Measurements from ENCODE around the gene AACS. TPM values are rescaled to one million over a fixed set of nuclear protein-coding genes. Genes with fewer than 3 reads are reported as not detected.

The AACS gene
- total RNA-seq, 3 donors from 2014 or later (not counting 1 experiment from before 2014, with no cell fraction given): 14.6 to 20.4 (median 18.1) TPM

DNA sequence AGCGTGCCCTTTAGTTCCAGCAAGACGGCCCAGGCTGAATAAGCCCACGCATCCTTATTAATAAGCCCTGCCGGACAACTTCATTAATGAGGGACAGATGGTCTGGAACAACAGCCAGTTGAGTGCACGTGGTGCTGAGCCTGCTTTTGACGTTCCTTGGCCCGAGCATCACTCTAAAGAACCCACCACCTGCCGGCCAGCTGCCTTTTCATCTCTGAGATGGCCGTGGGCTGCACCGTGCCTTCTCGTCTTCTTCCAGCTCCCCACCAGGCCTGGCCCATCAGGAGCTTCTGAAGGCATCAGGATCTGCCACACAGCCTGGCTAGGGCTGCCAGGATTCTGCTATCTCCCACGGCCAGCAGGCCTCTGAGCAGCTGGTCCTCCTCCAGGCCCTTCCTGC is 80.0 kb downstream of the AACS start:
- Histone ChIP-seq H3K9me3 (ENCODE audit: control insufficient read depth, insufficient read depth, low read length) (no peaks in the 10 kb centered on the region), H3K4me3 (ENCODE audit: low read length) (no peak overlapping the region), H3K36me3 (ENCODE audit: control insufficient read depth, insufficient read depth, low read length) (no peaks in the 10 kb centered on the region), H3K27me3 (ENCODE audit: control insufficient read depth, insufficient read depth, low read length) (no peaks in the 10 kb centered on the region), H3K4me1 (ENCODE audit: control insufficient read depth, insufficient read depth, low read length) (no peaks in the 10 kb centered on the region), H3K27ac (ENCODE audit: low read length) (no peak overlapping the region)
- Mint-ChIP-seq H3K4me1 (peaks cover 0 to 3% of the 10 kb centered on the region in 2 donors), H3K27ac (no peak overlapping the region), H3K4me3 (no peak overlapping the region), H3K27me3 (ENCODE audit: low read depth in 2 of 2) (no peaks in the 10 kb centered on the region), H3K36me3 (no peaks in the 10 kb centered on the region), H3K9me3 (no peaks in the 10 kb centered on the region)
- 87% methylated on average over 12 of the region's 12 CpGs for WGBS (ENCODE audit: insufficient coverage)
- intact Hi-C loops (cut with micrococcal nuclease): no loop called here
- ATAC-seq (no peak), DNase-seq (no peak)
- TF ChIP-seq, protein P1, sequence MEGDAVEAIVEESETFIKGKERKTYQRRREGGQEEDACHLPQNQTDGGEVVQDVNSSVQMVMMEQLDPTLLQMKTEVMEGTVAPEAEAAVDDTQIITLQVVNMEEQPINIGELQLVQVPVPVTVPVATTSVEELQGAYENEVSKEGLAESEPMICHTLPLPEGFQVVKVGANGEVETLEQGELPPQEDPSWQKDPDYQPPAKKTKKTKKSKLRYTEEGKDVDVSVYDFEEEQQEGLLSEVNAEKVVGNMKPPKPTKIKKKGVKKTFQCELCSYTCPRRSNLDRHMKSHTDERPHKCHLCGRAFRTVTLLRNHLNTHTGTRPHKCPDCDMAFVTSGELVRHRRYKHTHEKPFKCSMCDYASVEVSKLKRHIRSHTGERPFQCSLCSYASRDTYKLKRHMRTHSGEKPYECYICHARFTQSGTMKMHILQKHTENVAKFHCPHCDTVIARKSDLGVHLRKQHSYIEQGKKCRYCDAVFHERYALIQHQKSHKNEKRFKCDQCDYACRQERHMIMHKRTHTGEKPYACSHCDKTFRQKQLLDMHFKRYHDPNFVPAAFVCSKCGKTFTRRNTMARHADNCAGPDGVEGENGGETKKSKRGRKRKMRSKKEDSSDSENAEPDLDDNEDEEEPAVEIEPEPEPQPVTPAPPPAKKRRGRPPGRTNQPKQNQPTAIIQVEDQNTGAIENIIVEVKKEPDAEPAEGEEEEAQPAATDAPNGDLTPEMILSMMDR (IDR thresholded peaks at IDR 0.05): no peak

DNA sequence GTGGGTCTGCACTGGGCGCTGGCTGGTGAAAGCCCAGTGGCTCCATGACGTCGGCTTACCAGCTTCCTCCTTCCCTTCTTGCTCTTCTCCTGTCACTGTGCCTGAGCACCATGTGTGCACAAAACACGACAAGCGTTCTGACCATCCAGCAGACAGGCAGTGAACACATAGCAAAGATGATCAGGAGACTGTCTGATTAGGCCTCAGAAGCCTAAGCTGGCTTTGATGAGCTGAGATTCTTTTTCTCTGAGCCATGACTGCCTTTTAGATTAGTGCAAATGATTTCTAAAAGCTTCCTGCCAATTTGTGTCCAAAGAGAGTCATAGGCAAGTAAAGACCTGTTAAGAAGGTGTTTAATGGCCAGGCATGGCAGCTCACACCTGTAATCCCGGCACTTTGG is 83.1 kb downstream of the AACS start:
- intact Hi-C loops (cut with micrococcal nuclease): no loop called here
- Mint-ChIP-seq H3K27me3 (ENCODE audit: low read depth in 2 of 2) (no peaks in the 10 kb centered on the region), H3K36me3 (no peaks in the 10 kb centered on the region), H3K9me3 (no peaks in the 10 kb centered on the region), H3K27ac (no peak overlapping the region), H3K4me1 (peaks cover 0 to 5% of the 10 kb centered on the region in 2 donors), H3K4me3 (no peak overlapping the region)
- ATAC-seq: no peak
- WGBS (ENCODE audit: insufficient coverage): 91% methylated on average over 6 of the region's 6 CpGs
- no peak for DNase-seq
- no peaks in the 10 kb centered on the region for H3K9me3 ChIP-seq (ENCODE audit: control insufficient read depth, insufficient read depth, low read length)
- TF ChIP-seq, protein P1 (IDR thresholded peaks at IDR 0.05): no peak
- no peaks in the 10 kb centered on the region for H3K27me3 ChIP-seq (ENCODE audit: control insufficient read depth, insufficient read depth, low read length)
- H3K27ac ChIP-seq (ENCODE audit: low read length): no peak overlapping the region
- no peaks in the 10 kb centered on the region for H3K4me1 ChIP-seq (ENCODE audit: control insufficient read depth, insufficient read depth, low read length)
- H3K36me3 ChIP-seq (ENCODE audit: control insufficient read depth, insufficient read depth, low read length): no peaks in the 10 kb centered on the region
- no peak overlapping the region for H3K4me3 ChIP-seq (ENCODE audit: low read length)

DNA sequence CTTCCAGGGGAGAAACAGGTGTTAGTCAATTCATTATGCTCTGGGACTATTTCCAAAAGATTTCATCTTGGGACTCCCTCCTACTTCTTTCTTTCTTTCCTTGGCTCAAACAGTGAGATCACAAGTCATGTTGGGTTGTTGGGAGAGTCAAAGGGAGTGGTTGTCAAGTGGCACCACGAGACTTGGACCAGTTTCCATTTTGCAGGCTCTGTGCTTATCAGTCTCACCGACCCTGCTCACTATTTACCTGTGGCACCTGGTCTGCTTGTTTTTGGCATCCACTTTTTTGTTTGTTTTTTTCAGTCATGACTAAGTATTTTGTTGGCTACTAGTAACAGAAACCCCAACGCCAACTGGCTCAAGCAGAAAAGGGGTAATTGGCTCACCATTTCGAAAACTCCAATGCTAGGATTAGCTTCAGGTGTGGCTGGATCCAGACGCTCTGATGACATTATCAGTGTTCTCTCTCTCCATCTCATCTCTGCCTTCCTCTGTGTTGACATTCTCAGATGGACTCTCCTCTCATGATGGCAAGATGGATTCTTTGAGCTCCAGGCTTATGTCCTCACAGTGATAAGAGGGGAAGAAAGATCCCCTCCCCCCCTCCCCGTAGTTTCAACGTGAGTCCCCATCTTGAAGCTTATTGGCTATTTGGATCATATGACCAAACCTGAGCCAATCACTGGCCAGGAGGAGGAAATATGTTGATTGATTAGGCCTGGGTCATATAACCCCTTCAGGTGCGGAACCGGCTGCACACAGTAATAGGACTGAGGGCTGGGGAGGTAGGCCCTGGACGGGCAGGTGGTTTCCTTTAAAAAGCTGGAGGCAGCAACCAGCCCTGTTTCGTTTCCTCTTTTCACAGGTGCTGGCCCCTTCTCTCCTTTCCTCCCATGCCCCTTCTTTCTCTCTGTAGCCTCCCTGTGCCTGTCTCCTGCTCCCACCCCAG is 84.2 kb downstream of the AACS start:
- peaks cover 0 to 5% of the 10 kb centered on the region in 2 donors for H3K4me1 Mint-ChIP-seq
- H3K36me3 ChIP-seq (ENCODE audit: control insufficient read depth, insufficient read depth, low read length): no peaks in the 10 kb centered on the region
- WGBS (ENCODE audit: insufficient coverage): 67% methylated on average over 9 of the region's 11 CpGs
- H3K27me3 Mint-ChIP-seq (ENCODE audit: low read depth in 2 of 2): no peaks in the 10 kb centered on the region
- H3K4me3 ChIP-seq (ENCODE audit: low read length): no peak overlapping the region
- H3K36me3 Mint-ChIP-seq: no peaks in the 10 kb centered on the region
- no peak overlapping the region for H3K27ac ChIP-seq (ENCODE audit: low read length)
- no peaks in the 10 kb centered on the region for H3K9me3 ChIP-seq (ENCODE audit: control insufficient read depth, insufficient read depth, low read length)
- H3K4me1 ChIP-seq (ENCODE audit: control insufficient read depth, insufficient read depth, low read length): no peaks in the 10 kb centered on the region
- no peak overlapping the region for H3K27ac Mint-ChIP-seq
- H3K4me3 Mint-ChIP-seq: no peak overlapping the region
- intact Hi-C loops (cut with micrococcal nuclease): no loop called here
- H3K9me3 Mint-ChIP-seq: no peaks in the 10 kb centered on the region
- TF ChIP-seq, protein P1 (IDR thresholded peaks at IDR 0.05): no peak
- ATAC-seq: no peak
- no peak for DNase-seq
- no peaks in the 10 kb centered on the region for H3K27me3 ChIP-seq (ENCODE audit: control insufficient read depth, insufficient read depth, low read length)

Measured in natural killer cell (primary cell).